GM21381 (cell line): ENCODE results near the gene SPACDR.
A peak's percentile ranks its signal among the peaks of the same experiment; 100 is the strongest.

Source experiments
- ATAC-seq: cut with Tn5 transposase; IDR thresholded peaks from one replicate; pipeline ENCODE4 v1.9.1; 2021; ENCODE audit warnings: mild to moderate bottlenecking, moderate library complexity; ENCODE audit not compliant: unreplicated experiment

Gene SPACDR

DNA sequence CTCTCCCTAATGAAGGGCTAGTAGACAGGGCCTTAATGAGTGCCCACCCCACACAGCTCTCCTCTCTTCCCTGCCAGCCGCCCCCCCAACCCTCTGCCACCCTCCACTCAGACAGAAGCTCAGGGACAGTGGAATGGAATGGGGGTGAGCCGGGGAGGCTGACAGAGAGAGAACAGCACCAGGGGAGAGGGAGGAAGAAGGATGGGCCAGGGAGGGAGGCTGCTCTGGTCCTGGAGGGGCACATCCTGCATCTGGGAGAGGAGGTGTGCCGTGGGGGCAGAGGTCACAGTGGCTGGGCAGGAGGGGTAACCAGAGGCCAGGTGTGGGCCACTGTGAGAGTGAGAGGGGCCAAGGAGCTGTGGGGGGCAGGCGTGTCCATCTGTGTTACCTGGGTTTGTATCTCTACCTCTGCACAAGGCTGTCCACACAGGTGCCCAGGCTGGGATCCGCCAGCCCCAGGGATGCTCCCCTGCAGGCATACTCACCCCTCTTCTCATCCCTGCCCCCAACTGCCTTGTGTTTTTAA lies 22.1 kb upstream of the SPACDR start:
- no peak for ATAC-seq

GRCh38 chr7:100485471-100485876 lies 21.4 kb upstream of the SPACDR start:
- no peak for ATAC-seq

- ATAC-seq: no peak
Measured at GRCh38 chr7:100484673-100485045, 20.6 kb upstream of the SPACDR start.

- ATAC-seq: peak; percentile 20
Measured at GRCh38 chr7:100483722-100484672, 19.9 kb upstream of the SPACDR start, which contains the start of gene NYAP1. NYAP1 (plus strand) TSS chr7:100483927; CDS start chr7:100485312, 1,385 bp downstream.

DNA sequence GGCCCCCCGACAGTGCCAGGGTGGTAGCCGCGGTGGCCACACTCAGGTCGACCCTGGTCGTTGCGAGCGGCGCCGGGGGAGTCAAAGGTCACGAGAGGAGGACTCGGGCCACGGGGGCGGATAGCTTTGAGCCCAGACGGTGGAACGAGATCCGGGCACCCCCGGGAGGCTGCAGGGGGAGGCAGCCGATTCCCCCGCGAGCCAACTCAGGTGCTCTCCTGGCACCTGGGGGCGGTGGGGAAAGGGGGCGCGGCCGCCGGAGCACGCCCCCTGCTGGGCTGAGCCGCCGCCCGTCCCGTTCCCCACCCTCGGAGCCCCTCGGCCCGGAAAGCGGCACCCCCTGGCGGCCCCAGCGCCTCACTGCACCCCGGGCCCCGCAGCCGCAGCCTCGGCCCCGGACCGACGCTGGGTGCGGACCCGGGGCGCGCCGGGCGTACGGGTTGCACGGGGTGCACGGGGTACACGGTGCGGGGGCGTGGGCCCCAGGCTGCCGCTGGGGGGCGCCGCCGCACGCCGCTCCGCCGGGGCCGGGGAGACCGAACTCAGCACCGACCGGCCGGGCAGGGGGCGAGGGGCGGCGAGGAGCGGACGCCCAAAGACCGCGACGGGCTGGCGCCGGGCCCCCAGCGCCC lies 19.1 kb upstream of the SPACDR start:
- ATAC-seq: peak; percentile 55

- ATAC-seq: no peak
Measured at GRCh38 chr7:100482728-100483089, 18.6 kb upstream of the SPACDR start.

- no peak for ATAC-seq
Measured at GRCh38 chr7:100481466-100481865, 17.4 kb upstream of the SPACDR start.

DNA sequence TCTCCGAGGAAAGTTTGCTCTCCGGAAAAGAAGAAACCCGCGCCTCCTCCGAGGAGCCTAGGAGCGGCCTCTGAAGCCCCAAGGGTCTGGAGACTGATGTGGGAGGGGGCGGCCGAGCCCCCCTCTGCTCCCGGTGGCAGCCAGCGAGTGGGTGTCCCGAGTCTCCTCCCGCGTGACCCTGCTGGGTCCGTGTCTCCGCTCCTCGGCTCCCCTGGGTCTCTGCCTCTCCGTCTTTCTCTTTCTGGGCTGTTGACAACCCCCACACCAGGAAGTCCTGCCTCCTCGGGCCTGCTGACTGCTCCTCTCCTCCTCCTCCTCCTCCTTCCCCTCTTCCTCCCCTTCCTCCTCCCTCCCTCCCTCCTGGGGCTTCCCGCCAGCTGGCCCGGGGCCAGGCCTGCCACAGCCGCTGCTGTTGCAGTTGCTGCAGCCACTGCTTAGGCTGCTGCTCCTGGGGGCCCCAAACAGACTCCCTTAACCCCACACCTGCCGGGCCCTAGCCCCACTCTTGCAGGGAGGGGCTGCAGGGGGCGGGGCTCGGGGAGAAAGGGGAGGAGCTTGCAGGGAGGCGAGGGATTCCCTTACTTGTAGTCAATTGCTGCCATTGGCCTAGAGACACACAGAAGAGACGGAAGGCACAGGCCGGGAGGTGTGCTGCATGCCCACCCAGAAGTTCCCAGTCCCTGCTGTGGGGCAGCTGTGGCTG lies 15.0 kb upstream of the SPACDR start, which contains the start of gene TSC22D4:
TSS of gene TSC22D4 (minus strand) at position 257 of the 703 bp plus-strand sequence. CDS start 1,176 bp downstream, outside the sequence.
- peak; percentile 60 for ATAC-seq

- no peak for ATAC-seq
Measured at GRCh38 chr7:100477871-100478267, 13.8 kb upstream of the SPACDR start.

GRCh38 chr7:100476903-100477870 lies 13.1 kb upstream of the SPACDR start:
- ATAC-seq: no peak

- no peak for ATAC-seq
Measured at GRCh38 chr7:100476101-100476780, 12.2 kb upstream of the SPACDR start.

DNA sequence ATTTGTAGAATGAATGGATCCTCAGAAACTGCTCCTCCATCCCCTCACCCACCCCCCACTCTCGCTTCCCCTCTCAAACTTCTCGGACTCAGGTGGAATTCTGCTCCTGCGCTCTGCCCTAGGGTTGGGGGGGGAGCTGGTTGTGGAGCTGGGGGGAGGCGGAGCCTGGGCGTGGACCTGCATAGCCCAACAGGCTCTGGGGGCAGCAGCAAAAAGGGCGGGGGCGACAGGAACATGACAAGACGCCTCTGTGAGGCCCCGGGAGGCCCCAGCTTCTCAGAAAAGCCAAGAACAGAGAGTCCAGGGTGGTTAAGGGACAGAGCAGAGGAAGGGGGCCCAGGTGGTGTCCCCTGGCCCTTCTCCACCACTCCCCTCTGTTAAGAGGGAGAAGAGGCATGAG lies 11.5 kb upstream of the SPACDR start:
- ATAC-seq: no peak

DNA sequence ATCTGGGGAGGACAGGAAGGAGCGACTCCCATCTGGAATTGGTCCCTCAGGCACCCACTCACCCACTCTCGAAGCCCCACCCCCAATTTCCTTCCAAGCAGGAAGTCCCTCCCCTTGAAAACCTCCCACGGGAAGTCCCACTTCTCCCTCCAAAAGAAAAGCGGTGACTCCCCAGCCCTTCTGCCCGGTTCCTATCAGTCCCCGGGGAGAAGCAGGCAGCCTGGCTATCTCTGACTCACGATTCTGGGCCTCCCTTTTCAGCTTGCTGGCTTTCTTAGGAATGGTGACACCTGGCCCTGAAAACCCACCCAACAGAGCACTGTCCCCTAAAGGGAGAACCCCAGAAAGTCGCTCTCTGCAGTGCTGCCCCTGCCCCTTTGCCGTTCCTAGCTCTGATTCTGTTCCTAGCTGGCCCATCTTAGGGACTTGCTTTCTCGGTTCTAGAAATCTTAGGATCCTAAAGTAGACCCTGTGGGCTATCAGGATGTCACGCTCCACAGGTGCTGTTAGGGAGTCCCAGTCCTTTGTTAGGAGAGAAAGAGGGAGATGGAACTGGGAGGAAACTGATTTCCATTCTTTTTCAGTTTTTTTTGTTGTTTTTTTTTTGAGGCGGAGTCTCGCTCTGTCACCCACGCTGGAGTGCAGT lies 8.9 kb upstream of the SPACDR start:
- no peak for ATAC-seq

GRCh38 chr7:100472121-100472851 lies 8.2 kb upstream of the SPACDR start:
- no peak for ATAC-seq

GRCh38 chr7:100471021-100471420 lies 7.0 kb upstream of the SPACDR start:
- no peak for ATAC-seq

- ATAC-seq: no peak
Measured at GRCh38 chr7:100469227-100470044, 5.4 kb upstream of the SPACDR start.

GRCh38 chr7:100467638-100468373 lies 3.7 kb upstream of the SPACDR start:
- no peak for ATAC-seq
